ENCODE data around the gene IDH3G.

GRCh38 chrX:153772316-153773217 lies 21.6 kb downstream of the IDH3G start:
- TF ChIP-seq, protein P1, sequence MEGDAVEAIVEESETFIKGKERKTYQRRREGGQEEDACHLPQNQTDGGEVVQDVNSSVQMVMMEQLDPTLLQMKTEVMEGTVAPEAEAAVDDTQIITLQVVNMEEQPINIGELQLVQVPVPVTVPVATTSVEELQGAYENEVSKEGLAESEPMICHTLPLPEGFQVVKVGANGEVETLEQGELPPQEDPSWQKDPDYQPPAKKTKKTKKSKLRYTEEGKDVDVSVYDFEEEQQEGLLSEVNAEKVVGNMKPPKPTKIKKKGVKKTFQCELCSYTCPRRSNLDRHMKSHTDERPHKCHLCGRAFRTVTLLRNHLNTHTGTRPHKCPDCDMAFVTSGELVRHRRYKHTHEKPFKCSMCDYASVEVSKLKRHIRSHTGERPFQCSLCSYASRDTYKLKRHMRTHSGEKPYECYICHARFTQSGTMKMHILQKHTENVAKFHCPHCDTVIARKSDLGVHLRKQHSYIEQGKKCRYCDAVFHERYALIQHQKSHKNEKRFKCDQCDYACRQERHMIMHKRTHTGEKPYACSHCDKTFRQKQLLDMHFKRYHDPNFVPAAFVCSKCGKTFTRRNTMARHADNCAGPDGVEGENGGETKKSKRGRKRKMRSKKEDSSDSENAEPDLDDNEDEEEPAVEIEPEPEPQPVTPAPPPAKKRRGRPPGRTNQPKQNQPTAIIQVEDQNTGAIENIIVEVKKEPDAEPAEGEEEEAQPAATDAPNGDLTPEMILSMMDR (IDR thresholded peaks at IDR 0.05): no peak
- TF ChIP-seq POLR2A (IDR thresholded peaks at IDR 0.05): no peak

Measured in breast epithelium (tissue), 3 donors.